ENCODE data around the gene FILIP1L.
A peak's percentile ranks its signal among the peaks of the same experiment; 100 is the strongest.
"Not testable (repeated sequence)": the region's sequence is repeated elsewhere in the genome, so short reads cannot be mapped to it uniquely, and the experiment has no call there.

FILIP1L gene

DNA sequence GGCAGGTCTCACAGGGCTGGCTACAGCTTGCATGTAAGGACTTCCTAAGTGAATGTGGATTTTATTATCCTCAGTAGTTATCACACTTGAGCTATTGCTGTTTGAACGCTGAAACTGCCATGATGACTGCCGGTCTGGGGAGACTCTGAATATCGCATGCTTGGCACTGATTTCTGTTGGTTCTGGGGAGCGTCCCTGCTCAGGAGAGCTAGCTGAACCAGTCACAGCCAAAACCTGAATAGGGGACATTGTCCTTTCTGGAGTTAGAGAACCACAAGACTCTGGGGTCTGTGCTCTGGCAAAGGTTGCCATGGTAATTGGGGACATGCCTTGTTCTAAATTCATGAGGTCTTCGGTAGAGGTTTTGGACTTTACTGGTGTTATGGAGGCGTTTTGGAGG is 265.9 kb downstream of the FILIP1L start:
- in situ Hi-C loops (cut with MboI; ENCODE audit: low sequenced_read_pairs, unreplicated experiment) = loop anchor here (25.0 kb wide), 1 partner anchor 739 kb away; no protein-coding TSS in a partner anchor
- no peak for DNase-seq (ENCODE audit: low spot score)
- TF ChIP-seq, protein P1, sequence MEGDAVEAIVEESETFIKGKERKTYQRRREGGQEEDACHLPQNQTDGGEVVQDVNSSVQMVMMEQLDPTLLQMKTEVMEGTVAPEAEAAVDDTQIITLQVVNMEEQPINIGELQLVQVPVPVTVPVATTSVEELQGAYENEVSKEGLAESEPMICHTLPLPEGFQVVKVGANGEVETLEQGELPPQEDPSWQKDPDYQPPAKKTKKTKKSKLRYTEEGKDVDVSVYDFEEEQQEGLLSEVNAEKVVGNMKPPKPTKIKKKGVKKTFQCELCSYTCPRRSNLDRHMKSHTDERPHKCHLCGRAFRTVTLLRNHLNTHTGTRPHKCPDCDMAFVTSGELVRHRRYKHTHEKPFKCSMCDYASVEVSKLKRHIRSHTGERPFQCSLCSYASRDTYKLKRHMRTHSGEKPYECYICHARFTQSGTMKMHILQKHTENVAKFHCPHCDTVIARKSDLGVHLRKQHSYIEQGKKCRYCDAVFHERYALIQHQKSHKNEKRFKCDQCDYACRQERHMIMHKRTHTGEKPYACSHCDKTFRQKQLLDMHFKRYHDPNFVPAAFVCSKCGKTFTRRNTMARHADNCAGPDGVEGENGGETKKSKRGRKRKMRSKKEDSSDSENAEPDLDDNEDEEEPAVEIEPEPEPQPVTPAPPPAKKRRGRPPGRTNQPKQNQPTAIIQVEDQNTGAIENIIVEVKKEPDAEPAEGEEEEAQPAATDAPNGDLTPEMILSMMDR (IDR thresholded peaks at IDR 0.05; ENCODE audit: borderline replicate concordance, control extremely low read depth, extremely low read depth, insufficient read depth, missing control alignments) = no peak

DNA sequence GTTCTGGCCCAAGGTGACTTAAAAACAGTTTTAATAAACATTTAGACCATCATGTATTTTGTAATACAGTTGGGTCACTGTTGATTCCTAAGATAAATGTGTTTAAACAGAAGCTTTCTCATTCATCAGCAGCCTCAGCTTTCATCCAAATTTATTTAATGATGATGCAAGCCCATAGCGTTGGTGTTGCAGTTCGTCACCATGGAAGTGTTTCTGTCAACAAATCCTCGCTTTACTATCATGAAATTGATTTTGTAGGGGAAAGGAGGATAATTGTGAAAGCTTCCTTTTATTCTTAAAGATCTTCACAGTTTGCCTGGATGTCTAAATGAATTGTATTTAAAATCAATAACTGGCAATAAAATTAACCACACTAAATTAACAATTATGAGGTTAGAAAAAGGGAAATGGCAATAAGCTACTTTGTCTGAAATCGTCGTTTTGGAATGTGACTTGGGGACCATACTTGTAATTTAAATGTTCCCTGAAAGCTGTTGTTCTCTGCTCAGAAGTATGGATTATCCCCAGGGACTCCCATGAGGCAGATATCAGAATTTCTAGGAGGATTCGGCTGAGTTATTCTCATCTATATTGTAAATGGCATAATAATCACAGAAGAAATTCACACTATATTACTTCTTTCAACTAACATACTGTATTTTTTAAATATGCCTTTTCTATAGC is 267.7 kb downstream of the FILIP1L start:
- DNase-seq (ENCODE audit: low spot score) = no peak
- TF ChIP-seq, protein P1 (IDR thresholded peaks at IDR 0.05; ENCODE audit: borderline replicate concordance, control extremely low read depth, extremely low read depth, insufficient read depth, missing control alignments) = no peak
- in situ Hi-C loops (cut with MboI; ENCODE audit: low sequenced_read_pairs, unreplicated experiment) = loop anchor here (25.0 kb wide), 1 partner anchor 741 kb away; no protein-coding TSS in a partner anchor

DNA sequence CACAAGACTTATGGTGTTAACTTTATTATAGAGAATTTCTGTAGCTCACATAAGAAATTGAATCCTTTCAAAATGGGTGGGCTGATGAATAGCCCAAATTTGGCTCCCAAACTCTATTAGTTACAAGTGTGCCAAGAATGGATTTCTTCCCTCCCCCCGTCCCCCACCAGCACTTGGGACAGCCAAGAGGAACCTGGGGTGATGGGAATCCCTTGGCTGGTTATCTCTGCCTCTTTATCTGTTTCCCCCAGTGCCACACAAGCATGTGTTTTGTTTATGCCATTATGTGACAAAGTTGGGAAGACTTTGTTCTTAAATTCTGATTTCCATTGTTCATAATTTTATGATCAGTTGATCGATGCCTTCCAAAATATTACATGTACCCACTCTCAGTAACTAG is 268.3 kb downstream of the FILIP1L start:
- no peak for DNase-seq (ENCODE audit: low spot score)
- in situ Hi-C loops (cut with MboI; ENCODE audit: low sequenced_read_pairs, unreplicated experiment) = loop anchor here (25.0 kb wide), 1 partner anchor 741 kb away; no protein-coding TSS in a partner anchor
- TF ChIP-seq, protein P1 (IDR thresholded peaks at IDR 0.05; ENCODE audit: borderline replicate concordance, control extremely low read depth, extremely low read depth, insufficient read depth, missing control alignments) = no peak

DNA sequence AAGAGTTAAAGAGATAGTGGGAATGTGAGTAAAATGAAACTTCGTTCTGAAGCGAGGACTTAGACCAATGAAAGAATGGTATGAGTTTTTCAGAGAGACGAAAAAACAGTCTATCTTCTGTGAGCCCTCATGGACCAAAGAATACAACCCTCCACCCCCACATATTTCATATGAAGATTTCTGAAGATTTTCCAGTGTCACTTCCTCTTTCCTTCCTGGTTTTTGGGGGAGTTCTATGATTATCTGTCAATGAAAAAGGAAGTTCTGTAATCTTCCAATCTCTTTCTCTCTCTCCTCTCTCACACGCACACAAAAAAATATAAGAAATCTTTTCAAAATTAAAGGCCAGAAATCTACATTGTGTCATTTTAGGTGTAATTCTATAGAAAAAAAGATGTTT is 269.0 kb downstream of the FILIP1L start:
- in situ Hi-C loops (cut with MboI; ENCODE audit: low sequenced_read_pairs, unreplicated experiment) = loop anchor here (25.0 kb wide), 1 partner anchor 742 kb away; no protein-coding TSS in a partner anchor
- no peak for DNase-seq (ENCODE audit: low spot score)
- TF ChIP-seq, protein P1 (IDR thresholded peaks at IDR 0.05; ENCODE audit: borderline replicate concordance, control extremely low read depth, extremely low read depth, insufficient read depth, missing control alignments) = no peak

DNA sequence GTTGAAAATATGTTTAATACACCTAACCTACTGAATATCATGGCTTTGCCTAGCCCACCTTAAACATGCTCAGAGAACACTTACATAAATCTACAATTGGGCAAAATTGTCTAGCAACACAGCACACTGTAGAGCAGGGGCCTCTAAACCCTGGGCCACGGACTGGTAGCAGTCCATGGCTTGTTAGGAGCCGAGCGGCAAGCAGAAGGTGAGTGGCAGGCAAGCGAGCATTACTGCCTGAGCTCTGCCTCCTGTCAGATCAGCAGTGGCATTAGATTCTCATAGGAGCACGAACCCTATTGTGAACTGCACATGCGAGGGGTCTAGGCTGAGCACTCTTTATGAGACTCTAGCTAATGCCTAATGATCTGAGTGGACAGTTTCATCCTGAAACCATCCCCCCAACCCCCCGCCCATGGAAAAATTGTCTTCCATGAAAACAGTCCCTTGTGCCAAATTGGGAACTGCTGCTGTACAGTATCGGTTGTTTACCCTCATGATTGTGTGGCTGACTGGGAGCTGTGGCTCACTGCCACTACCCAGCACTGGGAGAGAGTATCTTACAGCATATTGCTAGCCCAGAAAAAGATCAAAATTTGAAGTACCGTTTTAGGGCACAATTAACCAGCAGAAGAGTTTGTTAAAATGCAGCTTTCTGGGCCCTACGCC is 270.6 kb downstream of the FILIP1L start:
- in situ Hi-C loops (cut with MboI; ENCODE audit: low sequenced_read_pairs, unreplicated experiment) = loop anchor here (25.0 kb wide), 1 partner anchor 744 kb away; no protein-coding TSS in a partner anchor
- no peak for DNase-seq (ENCODE audit: low spot score)
- TF ChIP-seq, protein P1 (IDR thresholded peaks at IDR 0.05; ENCODE audit: borderline replicate concordance, control extremely low read depth, extremely low read depth, insufficient read depth, missing control alignments) = no peak

DNA sequence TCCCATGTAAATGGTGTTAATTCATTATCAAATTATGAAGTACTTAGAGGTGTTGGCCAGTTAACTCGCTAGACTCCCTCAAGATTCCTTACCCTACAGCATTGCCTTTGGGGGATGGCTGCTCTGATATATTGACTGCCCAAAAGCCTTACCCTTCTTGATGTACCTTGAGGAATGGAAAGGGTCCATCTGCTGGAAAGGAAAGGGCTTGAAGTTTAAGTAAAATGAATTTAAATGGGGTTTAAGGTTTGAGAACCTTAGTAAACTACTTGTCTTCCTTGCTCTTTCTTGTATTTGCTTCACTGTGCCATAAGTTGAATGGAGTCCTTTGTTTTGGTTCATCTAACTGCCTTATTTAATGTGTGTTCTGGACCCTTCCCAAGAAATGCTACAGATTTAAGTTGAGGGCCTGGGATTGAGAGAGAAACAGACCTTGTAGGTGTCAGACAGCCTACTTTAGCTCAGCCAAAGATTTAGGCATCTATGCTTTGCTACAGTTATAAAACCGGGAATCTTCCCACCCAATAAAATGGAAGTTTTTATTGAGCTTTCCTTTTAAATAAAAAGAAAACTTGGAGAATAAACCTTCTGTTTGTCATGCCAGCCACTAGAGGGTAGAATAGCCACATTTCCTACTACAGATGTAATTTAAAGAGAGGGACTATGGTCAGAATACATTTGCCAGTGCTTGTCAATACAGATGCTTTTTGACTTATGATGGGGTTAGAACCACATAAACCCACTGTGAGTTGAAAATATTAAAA is 271.3 kb downstream of the FILIP1L start:
- DNase-seq (ENCODE audit: low spot score) = no peak
- in situ Hi-C loops (cut with MboI; ENCODE audit: low sequenced_read_pairs, unreplicated experiment) = loop anchor here (25.0 kb wide), 1 partner anchor 744 kb away; no protein-coding TSS in a partner anchor
- TF ChIP-seq, protein P1 (IDR thresholded peaks at IDR 0.05; ENCODE audit: borderline replicate concordance, control extremely low read depth, extremely low read depth, insufficient read depth, missing control alignments) = peak; percentile 37

DNA sequence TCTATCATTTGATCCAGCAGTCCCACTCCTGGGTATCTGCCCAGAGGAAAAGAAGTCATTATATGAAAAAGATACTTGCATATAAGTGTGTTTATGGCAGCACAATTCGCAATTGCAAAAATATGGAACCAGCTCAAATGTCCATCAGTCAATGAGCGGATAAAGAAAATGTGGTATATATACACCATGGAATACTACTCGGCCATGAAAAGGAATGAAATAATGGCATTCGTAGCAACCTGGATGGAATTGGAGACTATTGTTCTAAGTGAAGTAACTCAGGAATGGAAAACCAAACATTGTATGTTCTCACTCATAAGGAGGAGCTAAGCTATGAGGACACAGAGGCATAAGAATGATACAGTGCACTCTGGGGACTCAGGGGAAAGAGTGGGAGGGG is 272.4 kb downstream of the FILIP1L start:
- in situ Hi-C loops (cut with MboI; ENCODE audit: low sequenced_read_pairs, unreplicated experiment) = loop anchor here (25.0 kb wide), 1 partner anchor 745 kb away; no protein-coding TSS in a partner anchor
- not testable (repeated sequence) for DNase-seq (ENCODE audit: low spot score)
